Measurements from ENCODE around the gene PGAP6.

PGAP6 gene

DNA sequence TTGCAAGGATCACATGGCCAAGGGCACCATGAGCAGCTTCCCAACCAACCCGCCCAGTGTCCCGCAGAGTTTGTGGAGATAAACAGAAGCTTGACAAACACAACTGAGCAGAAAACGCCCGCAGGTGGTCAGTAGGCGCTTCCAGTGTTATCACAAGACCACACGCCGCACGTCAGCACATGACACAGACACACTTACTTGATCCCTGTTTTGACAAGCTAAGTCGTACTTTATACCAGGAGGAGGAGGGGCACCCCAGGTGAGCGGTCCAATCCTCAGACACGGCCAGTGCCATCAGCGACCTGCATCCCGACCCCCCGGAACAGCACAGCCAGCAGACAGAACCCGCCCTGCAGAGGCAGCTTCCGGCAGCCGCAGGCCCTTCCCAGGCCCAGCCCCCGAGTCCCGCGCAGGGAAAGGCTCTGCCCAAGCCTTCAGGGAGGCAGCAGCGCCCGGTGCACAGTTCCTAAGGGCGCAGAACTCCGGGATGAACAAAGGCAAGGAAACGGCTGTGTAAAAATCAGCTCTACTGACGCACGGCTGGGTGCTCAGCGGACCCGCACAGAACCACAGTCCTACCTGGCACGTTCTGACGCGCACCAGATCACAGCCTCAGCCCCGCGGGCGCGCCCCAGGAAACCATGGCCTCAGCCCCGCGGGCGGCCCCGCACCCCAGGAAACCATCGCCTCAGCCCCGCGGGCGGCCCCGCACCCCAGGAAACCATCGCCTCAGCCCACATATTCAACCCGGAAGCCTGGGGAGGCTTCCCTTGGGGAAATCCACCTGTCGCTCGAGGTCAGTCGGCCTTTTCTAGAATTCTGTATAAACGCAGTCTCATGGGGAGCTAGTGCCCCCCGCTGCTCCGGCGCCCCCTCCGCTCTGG, 57.1 kb downstream of the PGAP6 start:
- no peak for DNase-seq

- DNase-seq, result no peak
These were observed 57.7 kb downstream of the PGAP6 start for GRCh38 chr16:324201-324450.

DNA sequence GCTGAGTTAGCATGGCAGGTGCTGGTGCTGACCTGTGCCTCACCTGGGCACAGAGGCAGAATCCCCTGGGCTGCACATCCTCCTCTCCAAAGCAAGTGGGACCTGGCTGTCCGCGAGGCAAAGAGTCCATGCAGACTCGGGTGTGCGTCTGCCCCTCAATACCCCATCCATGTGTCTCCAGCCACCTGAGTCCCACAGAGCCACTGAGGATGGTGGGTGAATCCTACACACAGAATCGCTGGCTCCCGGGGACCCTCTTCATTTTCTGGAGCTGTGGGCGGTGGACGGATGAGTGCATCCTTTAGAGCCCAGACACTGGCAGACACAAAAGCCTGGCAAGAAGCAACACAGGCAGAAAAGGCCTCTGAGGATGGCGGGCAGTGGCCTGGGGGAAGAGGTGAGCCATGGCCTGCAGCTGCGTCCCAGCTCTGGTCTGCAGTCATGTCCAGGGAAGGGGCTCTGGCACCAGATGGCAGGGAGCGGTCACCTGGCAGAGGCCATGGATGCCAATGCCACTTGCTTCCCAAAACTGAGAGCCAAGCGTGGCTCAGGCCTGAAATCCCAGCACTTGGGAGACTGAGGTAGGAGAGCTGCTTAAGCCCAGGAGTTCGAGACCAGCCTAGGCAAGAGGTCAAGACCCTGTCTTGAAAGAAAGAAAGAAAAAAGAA, 59.2 kb downstream of the PGAP6 start:
- DNase-seq, result no peak

GRCh38 chr16:321532-321931, 60.2 kb downstream of the PGAP6 start:
- DNase-seq, result no peak
